AG08395 (cell line): ENCODE results near the gene MT1E.
A peak's percentile ranks its signal among the peaks of the same experiment; 100 is the strongest.
"Not testable (repeated sequence)": the region's sequence is repeated elsewhere in the genome, so short reads cannot be mapped to it uniquely, and the experiment has no call there.

Experiments used
- DNase-seq: peaks from one replicate; pipeline ENCODE4 v3.0.0; 2012; ENCODE audit warnings: mixed read lengths, low spot score

Gene MT1E

GRCh38 chr16:56645838-56646237 is 20.3 kb downstream of the MT1E start:
- DNase-seq: no peak

- no peak for DNase-seq
These were observed 22.3 kb downstream of the MT1E start for GRCh38 chr16:56647641-56648431.

GRCh38 chr16:56649271-56649670 is 23.7 kb downstream of the MT1E start:
- DNase-seq: no peak

GRCh38 chr16:56649820-56650219 is 24.2 kb downstream of the MT1E start:
- no peak for DNase-seq

- DNase-seq: no peak
These were observed 26.0 kb downstream of the MT1E start, which contains the start of gene MT1B for GRCh38 chr16:56651586-56651985. TSS of gene MT1B (plus strand) at chr16:56651886. CDS start at chr16:56651954, 68 bp downstream.

GRCh38 chr16:56652600-56652999 is 27.0 kb downstream of the MT1E start:
- no peak for DNase-seq

GRCh38 chr16:56653218-56653617 is 27.6 kb downstream of the MT1E start:
- DNase-seq: no peak

- peak; percentile 33 for DNase-seq
These were observed 32.2 kb downstream of the MT1E start, which contains the start of gene MT1F for GRCh38 chr16:56657555-56658326. TSS of gene MT1F (plus strand) at chr16:56657959. CDS start at chr16:56658059, 100 bp downstream.

- DNase-seq: no peak
These were observed 32.8 kb downstream of the MT1E start for GRCh38 chr16:56658327-56658875.

- DNase-seq: no peak
These were observed 37.1 kb downstream of the MT1E start for GRCh38 chr16:56662357-56663354.

GRCh38 chr16:56664506-56664905 is 38.9 kb downstream of the MT1E start:
- no peak for DNase-seq

- not testable (repeated sequence) for DNase-seq
These were observed 40.0 kb downstream of the MT1E start for GRCh38 chr16:56665286-56666261.

GRCh38 chr16:56667581-56668571 is 42.3 kb downstream of the MT1E start, which contains the start of gene MT1G:
TSS of gene MT1G (minus strand) at chr16:56668065. CDS start at chr16:56667993, 72 bp downstream.
- DNase-seq: no peak

GRCh38 chr16:56669005-56669839 is 43.6 kb downstream of the MT1E start, which contains the start of gene MT1H:
TSS of gene MT1H (plus strand) at chr16:56669814. CDS start at chr16:56669885, 71 bp downstream.
- DNase-seq: no peak

- DNase-seq: no peak
These were observed 44.4 kb downstream of the MT1E start for GRCh38 chr16:56669840-56670619.

GRCh38 chr16:56670620-56670934 is 45.0 kb downstream of the MT1E start:
- DNase-seq: no peak

GRCh38 chr16:56671691-56672090 is 46.1 kb downstream of the MT1E start:
- not testable (repeated sequence) for DNase-seq
